HL-60 (cell line): Measurements from ENCODE around the gene NF2.
"Not testable (repeated sequence)": the region's sequence is repeated elsewhere in the genome, so short reads cannot be mapped to it uniquely, and the experiment has no call there.

ENCODE experiments used
- DNase-seq, 2 experiments: peaks; one replicate each; pipeline ENCODE4 v3.0.0-alpha.2; 2010 to 2020; ENCODE audit warnings: low read depth in 1 of 2, low spot score in 1 of 2
- H3K27ac ChIP-seq: fragments of 250-450 bp; sonication (Bioruptor Pico); replicated peaks from 2 replicates; pipeline ENCODE4 v1.5.1; 2020; ENCODE audit warnings: mild to moderate bottlenecking, moderate library complexity
- H3K27me3 ChIP-seq: fragments of 250-450 bp; sonication (Bioruptor Pico); 2 replicates; pipeline ENCODE4 v1.5.1; 2021; ENCODE audit warnings: mild to moderate bottlenecking, moderate library complexity; ENCODE audit not compliant: insufficient read depth, poor library complexity, severe bottlenecking
- H3K4me3 ChIP-seq: replicated peaks from 2 replicates; pipeline ENCODE4 v1.5.1; 2011; ENCODE audit warnings: mild to moderate bottlenecking, control low read depth, low read length; ENCODE audit not compliant: insufficient read depth
- CTCF ChIP-seq: IDR thresholded peaks from one replicate; pipeline ENCODE4 v1.5.1; 2011; ENCODE audit warnings: low read length, control low read depth, inconsistent platforms; ENCODE audit not compliant: insufficient read depth
- GABPA ChIP-seq: IDR thresholded peaks from 2 replicates; pipeline ENCODE4 v1.6.1; 2012; ENCODE audit warnings: low read depth
- POLR2AphosphoS5 ChIP-seq: IDR thresholded peaks from 2 replicates; pipeline ENCODE4 v1.6.1; 2012; ENCODE audit warnings: low read depth
- SPI1 ChIP-seq: IDR thresholded peaks from 2 replicates; pipeline ENCODE4 v1.6.1; 2012; ENCODE audit warnings: low read depth, mild to moderate bottlenecking, borderline replicate concordance
- TF ChIP-seq, protein P1 (sequence below): IDR thresholded peaks from 2 replicates; pipeline ENCODE4 v1.6.1; 2012; ENCODE audit warnings: low read depth; ENCODE audit not compliant: insufficient replicate concordance

NF2 gene

DNA sequence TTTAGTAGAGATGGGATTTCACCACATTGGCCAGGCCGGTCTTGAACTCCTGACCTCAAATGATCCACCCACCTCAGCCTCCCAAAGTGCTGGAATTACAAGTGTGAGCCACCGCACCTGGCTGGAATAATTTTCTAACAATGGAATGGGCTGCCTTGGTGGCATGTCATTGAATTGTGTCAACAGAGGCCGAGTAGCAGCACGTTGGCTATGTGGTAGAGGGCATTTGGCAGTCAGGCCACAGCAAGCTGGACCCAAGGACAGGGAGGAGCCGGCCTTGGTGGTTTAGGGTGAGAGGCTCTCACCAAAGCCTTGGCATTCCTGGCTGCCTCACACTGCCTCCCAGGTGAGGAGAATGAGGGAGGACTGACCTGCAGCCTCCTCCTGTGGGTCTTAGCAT, 18.5 kb upstream of the NF2 start:
- TF ChIP-seq SPI1 (no peak), CTCF (no peak), GABPA (no peak), POLR2AphosphoS5 (no peak)
- TF ChIP-seq, protein P1, sequence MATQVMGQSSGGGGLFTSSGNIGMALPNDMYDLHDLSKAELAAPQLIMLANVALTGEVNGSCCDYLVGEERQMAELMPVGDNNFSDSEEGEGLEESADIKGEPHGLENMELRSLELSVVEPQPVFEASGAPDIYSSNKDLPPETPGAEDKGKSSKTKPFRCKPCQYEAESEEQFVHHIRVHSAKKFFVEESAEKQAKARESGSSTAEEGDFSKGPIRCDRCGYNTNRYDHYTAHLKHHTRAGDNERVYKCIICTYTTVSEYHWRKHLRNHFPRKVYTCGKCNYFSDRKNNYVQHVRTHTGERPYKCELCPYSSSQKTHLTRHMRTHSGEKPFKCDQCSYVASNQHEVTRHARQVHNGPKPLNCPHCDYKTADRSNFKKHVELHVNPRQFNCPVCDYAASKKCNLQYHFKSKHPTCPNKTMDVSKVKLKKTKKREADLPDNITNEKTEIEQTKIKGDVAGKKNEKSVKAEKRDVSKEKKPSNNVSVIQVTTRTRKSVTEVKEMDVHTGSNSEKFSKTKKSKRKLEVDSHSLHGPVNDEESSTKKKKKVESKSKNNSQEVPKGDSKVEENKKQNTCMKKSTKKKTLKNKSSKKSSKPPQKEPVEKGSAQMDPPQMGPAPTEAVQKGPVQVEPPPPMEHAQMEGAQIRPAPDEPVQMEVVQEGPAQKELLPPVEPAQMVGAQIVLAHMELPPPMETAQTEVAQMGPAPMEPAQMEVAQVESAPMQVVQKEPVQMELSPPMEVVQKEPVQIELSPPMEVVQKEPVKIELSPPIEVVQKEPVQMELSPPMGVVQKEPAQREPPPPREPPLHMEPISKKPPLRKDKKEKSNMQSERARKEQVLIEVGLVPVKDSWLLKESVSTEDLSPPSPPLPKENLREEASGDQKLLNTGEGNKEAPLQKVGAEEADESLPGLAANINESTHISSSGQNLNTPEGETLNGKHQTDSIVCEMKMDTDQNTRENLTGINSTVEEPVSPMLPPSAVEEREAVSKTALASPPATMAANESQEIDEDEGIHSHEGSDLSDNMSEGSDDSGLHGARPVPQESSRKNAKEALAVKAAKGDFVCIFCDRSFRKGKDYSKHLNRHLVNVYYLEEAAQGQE: no peak
- Histone ChIP-seq H3K27ac (no peak overlapping the region), H3K27me3 (no peaks in the 10 kb centered on the region), H3K4me3 (no peak overlapping the region)
- DNase-seq: no peak

GRCh38 chr22:29586193-29586705, 17.2 kb upstream of the NF2 start:
- not testable (repeated sequence) for DNase-seq, H3K27me3 ChIP-seq, H3K4me3 ChIP-seq, H3K27ac ChIP-seq

GRCh38 chr22:29587938-29588699, 15.3 kb upstream of the NF2 start:
- no peak overlapping the region for H3K27ac ChIP-seq
- DNase-seq: no peak
- TF ChIP-seq POLR2AphosphoS5: no peak
- TF ChIP-seq, protein P1: no peak
- TF ChIP-seq GABPA: no peak
- H3K27me3 ChIP-seq: no peaks in the 10 kb centered on the region
- no peak overlapping the region for H3K4me3 ChIP-seq

DNA sequence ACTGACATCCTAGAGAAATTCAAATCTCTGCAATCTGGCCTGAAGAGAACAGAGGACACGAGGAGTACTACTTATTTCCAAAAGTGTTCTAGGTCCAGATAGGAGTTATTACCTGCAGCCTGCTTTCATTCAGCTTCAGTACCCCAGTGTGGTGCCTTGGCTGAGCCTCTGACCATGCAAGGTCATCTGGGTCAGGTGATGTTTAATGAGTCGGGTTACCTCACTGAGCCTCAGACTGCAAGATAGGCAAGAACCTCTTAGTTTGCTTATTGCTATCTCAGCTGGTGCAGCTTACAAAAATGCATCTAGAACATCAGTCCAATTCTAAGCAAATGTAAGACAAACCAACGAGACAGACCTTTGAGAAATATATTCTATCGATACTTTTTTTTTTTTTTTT, 9.5 kb upstream of the NF2 start:
- Histone ChIP-seq H3K4me3 (no peak overlapping the region), H3K27me3 (no peaks in the 10 kb centered on the region), H3K27ac (no peak overlapping the region)
- no peak for TF ChIP-seq GABPA
- no peak for DNase-seq

GRCh38 chr22:29594447-29594846, 9.0 kb upstream of the NF2 start:
- not testable (repeated sequence) for DNase-seq

DNA sequence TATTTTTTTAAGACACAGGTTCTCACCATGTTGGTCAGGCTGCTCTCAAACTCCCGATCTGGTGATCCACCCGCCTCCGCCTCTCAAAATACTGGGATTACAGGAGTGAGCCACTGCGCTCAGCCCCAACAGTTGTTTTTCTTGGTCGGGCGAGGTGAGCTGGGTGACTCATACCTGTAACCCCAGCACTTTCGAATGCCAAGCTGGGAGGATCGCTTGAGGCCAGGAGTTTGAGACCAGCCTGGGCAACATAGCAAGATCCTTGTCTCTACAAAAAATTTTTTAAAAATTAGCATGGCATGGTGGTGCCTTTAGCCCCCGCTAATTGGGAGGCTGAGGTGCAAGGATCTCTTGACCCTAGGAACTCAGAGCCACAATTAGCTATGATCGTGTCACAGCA, 7.0 kb upstream of the NF2 start:
- peak overlapping the region; percentile 44; the same call in 1 of the 2 replicates for H3K4me3 ChIP-seq
- H3K27me3 ChIP-seq: no peaks in the 10 kb centered on the region
- no peak for DNase-seq
- H3K27ac ChIP-seq: peak overlapping the region; percentile 57
- TF ChIP-seq SPI1 (no peak), POLR2AphosphoS5 (no peak), GABPA (no peak), CTCF (no peak)
- TF ChIP-seq, protein P1: no peak

More at GRCh38 chr22:29594447-29594846, 9.0 kb upstream of the NF2 start:
- H3K27me3 ChIP-seq, H3K4me3 ChIP-seq, H3K27ac ChIP-seq: not testable (repeated sequence)
